Lung (tissue), 12 donors: ENCODE measurements around the gene CNGB1. TPM values are rescaled to one million over a fixed set of nuclear protein-coding genes. Genes with fewer than 3 reads are reported as not detected.

ENCODE experiments used
- ATAC-seq: fragments of 200-7000 bp; cut with Tn5 transposase; one replicate; pipeline ENCODE4 v1.9.1; 2020; ENCODE audit warnings: moderate number of reproducible peaks; ENCODE audit not compliant: insufficient read depth, low FRiP score
- DNase-seq, 3 donors: peaks; one replicate each; pipeline ENCODE4 v3.0.0-alpha.2; 2013 to 2017
- H3K27ac ChIP-seq, 2 donors: one replicate each; pipeline ENCODE4 v1.5.1; 2013; ENCODE audit warnings: mild to moderate bottlenecking in 2 of 2, moderate library complexity in 2 of 2, control low read depth in 1 of 2, inconsistent platforms in 1 of 2, low read depth in 1 of 2, low read length in 1 of 2
- H3K27me3 ChIP-seq, 3 donors: one replicate each; pipeline ENCODE4 v1.5.1; 2013; ENCODE audit warnings: low read length in 2 of 3; ENCODE audit not compliant: control insufficient read depth in 3 of 3, insufficient read depth in 3 of 3
- H3K36me3 ChIP-seq, 4 donors: one replicate each; pipeline ENCODE4 v1.5.1; 2013; ENCODE audit warnings: low read length in 4 of 4, mild to moderate bottlenecking in 1 of 4, moderate library complexity in 1 of 4; ENCODE audit not compliant: control insufficient read depth in 4 of 4, insufficient read depth in 4 of 4
- H3K4me1 ChIP-seq, 5 donors: one replicate each; pipeline ENCODE4 v1.5.1; 2013; ENCODE audit warnings: low read length in 5 of 5, mild to moderate bottlenecking in 2 of 5, moderate library complexity in 1 of 5; ENCODE audit not compliant: control insufficient read depth in 5 of 5, insufficient read depth in 5 of 5
- H3K4me3 ChIP-seq: one replicate; pipeline ENCODE4 v1.5.1; 2013; ENCODE audit warnings: mild to moderate bottlenecking, control low read depth, moderate library complexity
- H3K9ac ChIP-seq, 2 donors: one replicate each; pipeline ENCODE4 v1.5.1; 2013; ENCODE audit warnings: low read length in 2 of 2, control low read depth in 1 of 2; ENCODE audit not compliant: insufficient read depth in 1 of 2
- H3K9me3 ChIP-seq, 4 donors: one replicate each; pipeline ENCODE4 v1.5.1; 2013; ENCODE audit warnings: low read length in 3 of 4, mild to moderate bottlenecking in 1 of 4, moderate library complexity in 1 of 4; ENCODE audit not compliant: control insufficient read depth in 4 of 4, insufficient read depth in 3 of 4
- CTCF ChIP-seq: IDR thresholded peaks from 2 replicates; pipeline ENCODE4 v1.5.1; 2012; ENCODE audit warnings: mild to moderate bottlenecking; ENCODE audit errors: control extremely low read depth, extremely low read depth
- WGBS, 2 donors: extraction: QIAGEN DNeasy Blood & Tissue Kit; methylation state at CpG; one replicate each; pipeline ENCODE4 v1.1.7; 2013; 5-methylcytosine and 5-hydroxymethylcytosine counted together
- polyA plus RNA-seq, 2 donors: library from polyadenylated mRNA; stranded (reverse); fragments of 200-250 nt; gene quantifications; one replicate each; pipeline ENCODE4 v1.2.1, GENCODE V29; 2013
- total RNA-seq, 2 donors: library from RNA; depleted of rRNA in 1 of 2; stranded (reverse); fragments of >200 nt in 1 of 2; gene quantifications; one replicate each; pipeline ENCODE4 v1.2.1, GENCODE V29; 2014 to 2021
- donor health status: control.
- donor health status: control.
- donor health status: Bipolar disorder and iron deficiency.
- donor health status: healthy.
- donor health status: DM: yes; HTN: yes; CAD: no.

CNGB1 gene
- total and polyA plus RNA-seq, 4 donors = 0.14 to 0.43 (median 0.19) TPM

GRCh38 chr16:57957673-57958392, 13.1 kb downstream of the CNGB1 start:
- TF ChIP-seq CTCF = no peak
- Histone ChIP-seq H3K36me3 (no peaks in the 10 kb centered on the region), H3K9me3 (no peaks in the 10 kb centered on the region), H3K4me1 (peaks cover 0 to 5% (median 0%) of the 10 kb centered on the region in 5 donors), H3K9ac (no peak overlapping the region), H3K27ac (peak overlapping the region in 1 of 2 donors; percentile 18), H3K27me3 (no peaks in the 10 kb centered on the region), H3K4me3 (no peak overlapping the region)
- DNase-seq (no peak), ATAC-seq (no peak)
- WGBS, 2 donors = 74 to 84% methylated on average over 8 of the region's 8 CpGs

DNA sequence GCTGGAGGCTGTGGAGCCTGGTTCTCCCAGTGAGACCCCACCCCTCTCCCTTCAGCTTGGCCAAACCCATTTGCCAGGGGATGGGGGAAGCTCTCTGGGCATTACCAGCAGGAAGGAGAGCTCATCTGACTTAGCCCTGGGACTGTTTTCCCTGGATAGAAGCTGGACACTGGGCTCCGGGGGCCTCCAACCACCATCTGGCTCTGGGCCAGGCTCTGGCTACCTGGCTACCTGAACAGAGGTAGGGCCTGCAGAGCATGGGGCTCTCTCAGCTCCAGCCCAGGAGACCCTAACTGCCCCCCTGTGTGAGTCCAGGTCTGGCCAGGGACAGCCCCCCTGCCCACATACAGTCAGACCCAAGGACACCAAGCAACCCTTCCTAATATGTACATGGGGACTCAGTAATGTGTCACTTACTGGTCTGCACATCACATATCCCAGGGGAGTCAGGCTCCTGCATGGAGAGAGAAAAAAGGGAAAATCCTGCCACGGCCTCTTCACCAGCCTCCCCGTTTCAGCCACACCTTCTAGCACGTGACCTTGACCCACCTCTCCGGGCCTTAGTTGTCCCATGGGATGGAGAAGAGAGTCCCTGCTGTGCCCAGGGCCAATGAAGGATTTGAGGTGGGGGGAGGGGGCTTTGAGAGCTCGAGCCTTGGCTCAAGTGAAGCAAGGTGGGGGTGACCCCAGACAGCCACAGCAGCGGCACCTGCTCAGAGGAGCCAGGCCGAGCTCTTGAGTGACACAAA, 13.8 kb downstream of the CNGB1 start:
- ATAC-seq (no peak), DNase-seq (no peak)
- Histone ChIP-seq H3K9me3 (no peaks in the 10 kb centered on the region), H3K4me3 (no peak overlapping the region), H3K4me1 (peaks cover 0 to 5% (median 0%) of the 10 kb centered on the region in 5 donors), H3K36me3 (no peaks in the 10 kb centered on the region), H3K27ac (peak overlapping the region in 1 of 2 donors; percentile 18), H3K27me3 (no peaks in the 10 kb centered on the region), H3K9ac (no peak overlapping the region)
- no peak for TF ChIP-seq CTCF
- WGBS, 2 donors = 68 to 89% methylated on average over 8 of the region's 8 CpGs

GRCh38 chr16:57956270-57956808, 14.6 kb downstream of the CNGB1 start:
- peaks cover 0 to 5% (median 0%) of the 10 kb centered on the region in 5 donors for H3K4me1 ChIP-seq
- H3K4me3 ChIP-seq = no peak overlapping the region
- H3K9me3 ChIP-seq = no peaks in the 10 kb centered on the region
- DNase-seq (no peak), ATAC-seq (no peak)
- H3K27ac ChIP-seq = no peak overlapping the region
- H3K9ac ChIP-seq = no peak overlapping the region
- no peaks in the 10 kb centered on the region for H3K36me3 ChIP-seq
- no peak for TF ChIP-seq CTCF
- WGBS, 2 donors = 85 to 95% methylated on average over 8 of the region's 8 CpGs
- no peaks in the 10 kb centered on the region for H3K27me3 ChIP-seq
